Pancreas (tissue), 10 donors: Measurements from ENCODE around the gene PRKCQ. TPM values are rescaled to one million over a fixed set of nuclear protein-coding genes. Genes with fewer than 3 reads are reported as not detected.

Experiments
- ATAC-seq, 4 donors: fragments of 200-7000 bp; cut with Tn5 transposase; one replicate each; pipeline versions ENCODE4 v1.8.0 to v1.9.1; 2020; ENCODE audit warnings: mild to moderate bottlenecking in 4 of 4, moderate library complexity in 4 of 4
- DNase-seq, 6 donors: peaks; one replicate each; pipeline ENCODE4 v3.0.0-alpha.2; 2020
- FAIRE-seq: peaks from 2 replicates; lab custom pipeline; 2012; peaks lifted over from hg19 to GRCh38; lab: Jason Lieb, UNC
- H3K27ac ChIP-seq, 4 donors: fragments of 200-600 bp; sonication (generic); 1 replicate in 3 of 4; 2 replicates in 1 of 4; pipeline versions ENCODE4 v1.5.0 to v1.8.0; 2020
- H3K27me3 ChIP-seq, 4 donors: fragments of 200-600 bp; one replicate each; pipeline ENCODE4 v1.8.0; 2021
- H3K36me3 ChIP-seq, 3 donors: fragments of 200-600 bp; sonication (generic) in 1 of 3; one replicate each; pipeline versions ENCODE4 v1.5.0 to v1.8.0; 2020 to 2021
- H3K4me1 ChIP-seq, 3 donors: fragments of 200-600 bp; one replicate each; pipeline ENCODE4 v1.8.0; 2021
- H3K4me3 ChIP-seq, 4 donors: fragments of 200-600 bp; sonication (generic) in 2 of 4; one replicate each; pipeline versions ENCODE4 v1.5.0 to v1.8.0; 2020 to 2021
- H3K9me3 ChIP-seq, 4 donors: fragments of 200-600 bp; one replicate each; pipeline ENCODE4 v1.8.0; 2021
- WGBS, 2 donors: extraction: QIAGEN DNeasy Blood & Tissue Kit; methylation state at CpG; one replicate each; pipeline ENCODE4 v1.1.7; 2013; 5-methylcytosine and 5-hydroxymethylcytosine counted together
- intact Hi-C, 3 donors: fragments of 100-400 bp; cut with DNase I; formaldehyde crosslinking; loops; one replicate each; pipeline versions ENCODE4 v1.11.1 to v1.14.2; 2022
- polyA plus RNA-seq, 2 donors: library from polyadenylated mRNA; stranded (reverse); fragments of 200-250 nt; gene quantifications; one replicate each; pipeline ENCODE4 v1.2.3, GENCODE V29; 2013
- total RNA-seq, 6 donors: library from RNA; stranded (reverse); fragmentation: NEBNext Ultra II Directional in 4 of 6; extraction: Animal tissue kit (Norgen Biotek cat#: 25700) in 4 of 6; gene quantifications; one replicate each; pipeline versions ENCODE4 v1.2.1 to v1.2.4, GENCODE V29; 2021 to 2023
- TF ChIP-seq, protein P1 (sequence below), 4 donors: fragments of 200-600 bp; sonication (generic) in 3 of 4; IDR thresholded peaks; one replicate each; pipeline versions ENCODE4 v1.5.0 to v1.8.0; 2021; ENCODE audit warnings: antibody characterized with exemption in 4 of 4
- donor health status: healthy with polysubstance abuse.
- donor health status: DM: no; HTN: no; CAD: no; lungs with moderate emphysema.
- donor health status: DM: no; HTN: no; CAD: no.
- donor health status: control.
- donor health status: control.
- donor health status: Bipolar disorder and iron deficiency.
- donor health status: DM: yes; HTN: yes; CAD: no.
- donor health status: DM: no; HTN: no; CAD: no.
- donor health status: DM: no; HTN: no; CAD: no.
- donor health status: DM: yes; HTN: yes; CAD: no.

PRKCQ gene
- total and polyA plus RNA-seq, 8 donors = 1.4 to 5.2 (median 3.4) TPM

DNA sequence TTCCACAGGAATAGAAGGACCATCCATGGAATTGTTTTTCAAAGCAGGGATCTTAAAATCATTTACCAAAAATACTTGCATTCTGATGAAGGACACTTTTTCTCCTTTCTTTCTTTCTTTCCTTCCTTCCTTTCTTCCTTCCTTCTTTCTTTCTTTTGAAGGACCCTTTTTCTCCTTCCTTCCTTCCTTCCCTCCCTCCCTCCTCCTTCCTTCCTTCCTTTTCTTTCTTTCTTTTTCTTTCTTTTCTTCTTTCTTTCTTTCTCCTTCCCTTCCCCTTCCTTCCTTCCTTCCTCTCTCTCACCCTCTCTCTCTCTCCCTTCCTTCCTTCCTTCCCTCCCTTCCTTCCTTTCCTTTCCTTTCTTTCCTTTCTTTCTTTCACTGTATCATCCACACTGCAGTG lies 74.8 kb downstream of the PRKCQ start:
- ATAC-seq (no peak), FAIRE-seq (no peak), DNase-seq (no peak)
- TF ChIP-seq, protein P1, sequence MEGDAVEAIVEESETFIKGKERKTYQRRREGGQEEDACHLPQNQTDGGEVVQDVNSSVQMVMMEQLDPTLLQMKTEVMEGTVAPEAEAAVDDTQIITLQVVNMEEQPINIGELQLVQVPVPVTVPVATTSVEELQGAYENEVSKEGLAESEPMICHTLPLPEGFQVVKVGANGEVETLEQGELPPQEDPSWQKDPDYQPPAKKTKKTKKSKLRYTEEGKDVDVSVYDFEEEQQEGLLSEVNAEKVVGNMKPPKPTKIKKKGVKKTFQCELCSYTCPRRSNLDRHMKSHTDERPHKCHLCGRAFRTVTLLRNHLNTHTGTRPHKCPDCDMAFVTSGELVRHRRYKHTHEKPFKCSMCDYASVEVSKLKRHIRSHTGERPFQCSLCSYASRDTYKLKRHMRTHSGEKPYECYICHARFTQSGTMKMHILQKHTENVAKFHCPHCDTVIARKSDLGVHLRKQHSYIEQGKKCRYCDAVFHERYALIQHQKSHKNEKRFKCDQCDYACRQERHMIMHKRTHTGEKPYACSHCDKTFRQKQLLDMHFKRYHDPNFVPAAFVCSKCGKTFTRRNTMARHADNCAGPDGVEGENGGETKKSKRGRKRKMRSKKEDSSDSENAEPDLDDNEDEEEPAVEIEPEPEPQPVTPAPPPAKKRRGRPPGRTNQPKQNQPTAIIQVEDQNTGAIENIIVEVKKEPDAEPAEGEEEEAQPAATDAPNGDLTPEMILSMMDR (IDR thresholded peaks at IDR 0.05) = no peak
- no peak overlapping the region for H3K4me3 ChIP-seq
- peaks cover 0 to under 1% (median 0%) of the 10 kb centered on the region in 3 donors for H3K36me3 ChIP-seq
- no peaks in the 10 kb centered on the region for H3K9me3 ChIP-seq
- intact Hi-C loops = no loop called here
- H3K27ac ChIP-seq = no peak overlapping the region
- no peaks in the 10 kb centered on the region for H3K4me1 ChIP-seq
- H3K27me3 ChIP-seq = no peaks in the 10 kb centered on the region

DNA sequence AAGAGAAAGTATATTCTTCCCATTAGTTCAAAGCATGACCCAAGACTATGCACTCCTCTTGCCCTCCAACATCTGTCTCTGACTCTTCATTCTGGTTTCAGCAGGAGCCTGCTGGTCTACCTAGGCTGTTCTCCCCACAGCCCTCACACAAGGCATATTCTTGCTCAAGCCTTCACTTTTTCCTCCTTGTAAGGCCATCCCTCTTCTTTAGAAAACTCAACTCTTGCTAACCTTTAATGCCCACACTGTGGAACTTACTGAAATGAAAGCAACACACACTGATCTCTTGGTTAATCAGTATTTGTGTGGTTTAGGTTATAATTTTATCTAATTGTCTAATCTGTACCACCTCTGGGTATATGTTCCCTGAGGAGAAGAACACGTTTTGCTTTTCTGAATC lies 75.8 kb downstream of the PRKCQ start:
- 67 to 79% methylated on average over 1 of the region's 1 CpG for WGBS, 2 donors
- no peaks in the 10 kb centered on the region for H3K9me3 ChIP-seq
- no peak overlapping the region for H3K27ac ChIP-seq
- intact Hi-C loops = no loop called here
- no peaks in the 10 kb centered on the region for H3K27me3 ChIP-seq
- no peak for FAIRE-seq
- H3K36me3 ChIP-seq = no peaks in the 10 kb centered on the region
- H3K4me1 ChIP-seq = no peaks in the 10 kb centered on the region
- TF ChIP-seq, protein P1 (IDR thresholded peaks at IDR 0.05) = no peak
- H3K4me3 ChIP-seq = no peak overlapping the region
- no peak for DNase-seq
- ATAC-seq = no peak

DNA sequence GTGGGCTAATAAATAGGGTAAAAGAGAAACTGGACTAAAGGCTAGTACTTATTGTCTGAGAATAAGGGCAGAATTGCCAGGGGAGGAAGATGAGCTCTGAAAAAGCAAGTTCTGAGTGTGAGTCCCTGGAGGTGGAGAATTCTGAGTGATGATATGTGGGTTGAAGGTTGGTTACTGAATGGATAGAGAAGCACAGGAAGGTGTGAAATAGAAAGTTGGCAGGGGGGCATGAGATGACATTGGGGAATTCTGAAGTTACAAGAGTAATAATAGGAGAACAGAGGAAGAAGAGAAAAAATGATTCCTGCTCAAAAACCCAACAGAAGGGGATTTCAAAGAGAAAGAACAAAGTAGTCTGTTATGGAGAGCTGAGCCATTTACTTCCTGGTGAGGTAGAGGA lies 76.9 kb downstream of the PRKCQ start:
- no peak for FAIRE-seq
- no peak for DNase-seq
- intact Hi-C loops = no loop called here
- TF ChIP-seq, protein P1 (IDR thresholded peaks at IDR 0.05) = no peak
- Histone ChIP-seq H3K9me3 (no peaks in the 10 kb centered on the region), H3K27ac (no peak overlapping the region), H3K36me3 (no peaks in the 10 kb centered on the region), H3K27me3 (no peaks in the 10 kb centered on the region), H3K4me1 (no peaks in the 10 kb centered on the region), H3K4me3 (no peak overlapping the region)
- ATAC-seq = no peak

DNA sequence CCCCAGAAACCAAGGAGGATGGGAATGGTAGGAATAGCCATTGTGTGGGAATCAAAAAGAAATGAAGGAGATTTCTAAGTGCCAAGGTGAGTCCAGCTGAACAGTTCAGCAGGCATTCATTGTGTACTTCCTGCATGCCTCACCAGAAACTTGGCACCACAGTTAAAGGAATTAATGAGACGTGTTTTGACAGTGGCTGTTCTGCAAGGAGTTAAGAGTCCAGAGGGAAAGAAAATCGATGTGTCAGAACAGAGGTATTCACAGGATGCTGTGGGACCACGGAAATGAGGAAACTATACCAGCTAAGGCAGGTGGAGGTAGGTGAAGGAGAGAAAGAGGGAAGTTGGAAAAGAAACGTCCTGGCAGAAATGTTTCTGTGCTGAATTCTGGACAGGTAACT lies 78.1 kb downstream of the PRKCQ start:
- ATAC-seq (peak; percentile 35 to 65 (median 49)), FAIRE-seq (no peak), DNase-seq (no peak)
- TF ChIP-seq, protein P1 (IDR thresholded peaks at IDR 0.05) = no peak
- no peaks in the 10 kb centered on the region for H3K36me3 ChIP-seq
- 40 to 47% methylated on average over 4 of the region's 4 CpGs for WGBS, 2 donors
- no peak overlapping the region for H3K4me3 ChIP-seq
- H3K27me3 ChIP-seq = no peaks in the 10 kb centered on the region
- H3K4me1 ChIP-seq = no peaks in the 10 kb centered on the region
- intact Hi-C loops = no loop called here
- no peaks in the 10 kb centered on the region for H3K9me3 ChIP-seq
- H3K27ac ChIP-seq = no peak overlapping the region

DNA sequence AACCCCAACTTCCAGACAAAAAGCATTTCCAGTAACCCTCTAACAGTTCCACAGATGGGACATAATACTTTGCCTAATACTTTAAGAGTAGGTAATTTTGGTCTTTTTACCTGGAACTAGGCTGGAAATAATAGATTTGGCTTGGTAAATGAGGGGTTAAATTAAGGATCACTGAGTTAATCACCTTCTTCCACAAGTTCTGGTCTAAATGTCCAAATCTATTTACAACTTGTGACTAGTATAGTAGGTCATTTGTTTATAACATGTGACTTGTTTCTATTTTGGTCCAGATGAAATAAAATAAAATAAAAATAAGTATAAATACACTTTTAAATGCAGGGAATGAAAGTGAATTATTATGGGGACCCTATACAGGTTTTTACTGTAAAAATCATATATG lies 80.1 kb downstream of the PRKCQ start:
- DNase-seq = no peak
- Histone ChIP-seq H3K4me3 (no peak overlapping the region), H3K36me3 (no peaks in the 10 kb centered on the region), H3K4me1 (no peaks in the 10 kb centered on the region), H3K9me3 (no peaks in the 10 kb centered on the region), H3K27ac (no peak overlapping the region), H3K27me3 (no peaks in the 10 kb centered on the region)
- TF ChIP-seq, protein P1 (IDR thresholded peaks at IDR 0.05) = no peak
- FAIRE-seq = no peak
- intact Hi-C loops = no loop called here
- no peak for ATAC-seq
